Anterior cingulate cortex (tissue), 58 donors: ENCODE measurements around the gene HGS.

Experiments
- DNase-seq, 58 donors: peaks; one replicate each; lab custom pipeline; 2025; lab: John Stamatoyannopoulos, UW

The HGS gene, protein sequence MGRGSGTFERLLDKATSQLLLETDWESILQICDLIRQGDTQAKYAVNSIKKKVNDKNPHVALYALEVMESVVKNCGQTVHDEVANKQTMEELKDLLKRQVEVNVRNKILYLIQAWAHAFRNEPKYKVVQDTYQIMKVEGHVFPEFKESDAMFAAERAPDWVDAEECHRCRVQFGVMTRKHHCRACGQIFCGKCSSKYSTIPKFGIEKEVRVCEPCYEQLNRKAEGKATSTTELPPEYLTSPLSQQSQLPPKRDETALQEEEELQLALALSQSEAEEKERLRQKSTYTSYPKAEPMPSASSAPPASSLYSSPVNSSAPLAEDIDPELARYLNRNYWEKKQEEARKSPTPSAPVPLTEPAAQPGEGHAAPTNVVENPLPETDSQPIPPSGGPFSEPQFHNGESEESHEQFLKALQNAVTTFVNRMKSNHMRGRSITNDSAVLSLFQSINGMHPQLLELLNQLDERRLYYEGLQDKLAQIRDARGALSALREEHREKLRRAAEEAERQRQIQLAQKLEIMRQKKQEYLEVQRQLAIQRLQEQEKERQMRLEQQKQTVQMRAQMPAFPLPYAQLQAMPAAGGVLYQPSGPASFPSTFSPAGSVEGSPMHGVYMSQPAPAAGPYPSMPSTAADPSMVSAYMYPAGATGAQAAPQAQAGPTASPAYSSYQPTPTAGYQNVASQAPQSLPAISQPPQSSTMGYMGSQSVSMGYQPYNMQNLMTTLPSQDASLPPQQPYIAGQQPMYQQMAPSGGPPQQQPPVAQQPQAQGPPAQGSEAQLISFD

GRCh38 chr17:81683584-81684441 is at the start of gene HGS, which contains the start of gene ARL16:
HGS (plus strand) TSS chr17:81684011; CDS start chr17:81684067, 56 bp downstream.
ARL16 (minus strand) TSS chr17:81683797; CDS start chr17:81683753, 44 bp downstream.
- DNase-seq = peak; percentile 76 to 99 (median 96)

- no peak for DNase-seq
These were observed 48.4 kb upstream of the HGS start for GRCh38 chr17:81635431-81635830.

DNA sequence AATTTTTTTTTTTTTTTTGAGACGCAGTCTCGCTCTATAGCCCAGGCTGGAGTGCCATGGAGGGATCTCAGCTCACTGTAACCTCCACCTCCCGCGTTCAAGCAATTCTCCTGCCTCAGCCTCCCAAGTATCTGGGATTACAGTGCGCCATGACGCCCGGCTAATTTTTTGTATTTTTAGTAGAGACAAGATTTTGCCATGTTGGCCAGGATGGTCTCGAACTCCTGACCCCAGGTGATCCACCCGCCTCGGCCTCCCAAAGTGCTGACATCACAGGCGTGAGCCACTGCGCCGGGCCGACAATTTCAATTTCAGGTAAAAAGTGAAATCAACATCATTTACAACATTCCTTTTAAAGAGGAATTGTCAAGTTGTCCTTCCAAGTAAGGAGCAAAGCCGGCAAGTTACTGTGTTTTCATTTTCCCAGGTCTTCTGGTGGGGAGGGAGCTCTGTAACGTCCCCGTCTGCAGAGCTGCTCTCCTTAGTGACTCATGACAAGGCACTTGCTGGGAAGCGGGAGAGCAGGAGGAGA is 47.8 kb upstream of the HGS start:
- DNase-seq = peak in 1 of 58 donors; percentile 21

DNA sequence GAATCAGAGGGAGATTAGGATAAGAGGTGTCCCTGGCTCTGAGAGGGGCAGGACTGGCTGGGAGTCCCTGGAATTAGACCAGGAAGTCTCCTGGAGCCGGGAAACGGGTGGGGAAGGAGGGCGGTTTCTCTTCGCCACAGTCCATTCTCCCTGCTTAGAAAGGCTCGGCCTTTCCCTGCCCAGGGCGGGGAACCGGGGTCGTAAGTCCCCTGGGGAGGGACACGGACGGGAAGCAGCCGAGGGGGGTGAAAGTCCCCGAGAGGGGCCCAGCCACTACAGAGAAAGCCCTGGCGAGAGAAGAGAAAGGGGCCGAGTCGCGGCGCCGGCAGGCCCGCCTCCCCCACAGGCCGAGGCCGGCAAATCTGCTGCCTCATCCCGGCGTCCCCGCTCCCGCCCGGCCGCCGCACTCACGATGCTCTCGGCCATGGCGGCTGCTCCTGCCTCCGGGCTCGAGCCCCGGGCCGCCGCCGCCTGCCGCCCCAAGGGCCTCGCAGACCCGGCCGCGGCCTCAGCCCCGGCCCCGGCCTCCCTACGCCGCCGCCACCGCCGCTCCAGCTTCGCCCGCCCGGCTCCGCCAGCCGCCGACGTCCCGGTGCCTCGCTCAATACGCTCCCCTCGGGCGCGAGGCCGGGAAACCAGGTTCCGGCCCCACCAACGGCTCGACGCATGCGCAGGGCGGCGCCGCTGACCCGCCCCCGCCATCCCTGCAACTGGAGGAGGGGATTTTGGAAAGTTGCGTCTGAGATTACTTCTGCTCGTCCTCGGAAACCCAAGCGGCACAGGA is 47.1 kb upstream of the HGS start, which contains the start of the genes NPLOC4 and TSPAN10:
Gene NPLOC4, minus strand, starts transcription at position 608 of the 784 bp plus-strand sequence. Its CDS starts 182 bp downstream, at position 426.
Gene TSPAN10, plus strand, starts transcription at position 692 of the 784 bp plus-strand sequence. CDS start 5,217 bp downstream, outside the sequence.
- peak in 57 of 58 donors; percentile 33 to 88 (median 74) for DNase-seq

GRCh38 chr17:81638683-81639082 is 45.1 kb upstream of the HGS start:
- DNase-seq = no peak

DNA sequence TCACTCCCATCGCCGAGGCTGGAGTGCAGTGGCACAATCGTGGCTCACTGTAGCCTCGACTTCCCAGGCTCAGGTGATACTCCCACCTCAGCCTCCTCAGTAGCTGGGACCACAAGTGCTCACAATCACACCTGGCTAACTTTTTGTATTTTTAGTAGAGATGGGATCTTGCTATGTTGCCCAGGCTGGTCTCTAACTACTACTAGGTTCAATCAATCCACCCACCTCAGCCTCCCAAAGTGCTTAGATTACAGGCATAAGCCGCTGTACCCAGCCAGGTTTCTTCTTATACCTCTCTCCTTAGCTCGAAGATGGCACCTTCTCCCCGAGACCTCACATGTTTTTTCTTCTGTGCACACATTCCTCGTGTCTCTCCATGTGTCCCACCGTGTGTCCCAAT is 43.8 kb upstream of the HGS start:
- no peak for DNase-seq

DNA sequence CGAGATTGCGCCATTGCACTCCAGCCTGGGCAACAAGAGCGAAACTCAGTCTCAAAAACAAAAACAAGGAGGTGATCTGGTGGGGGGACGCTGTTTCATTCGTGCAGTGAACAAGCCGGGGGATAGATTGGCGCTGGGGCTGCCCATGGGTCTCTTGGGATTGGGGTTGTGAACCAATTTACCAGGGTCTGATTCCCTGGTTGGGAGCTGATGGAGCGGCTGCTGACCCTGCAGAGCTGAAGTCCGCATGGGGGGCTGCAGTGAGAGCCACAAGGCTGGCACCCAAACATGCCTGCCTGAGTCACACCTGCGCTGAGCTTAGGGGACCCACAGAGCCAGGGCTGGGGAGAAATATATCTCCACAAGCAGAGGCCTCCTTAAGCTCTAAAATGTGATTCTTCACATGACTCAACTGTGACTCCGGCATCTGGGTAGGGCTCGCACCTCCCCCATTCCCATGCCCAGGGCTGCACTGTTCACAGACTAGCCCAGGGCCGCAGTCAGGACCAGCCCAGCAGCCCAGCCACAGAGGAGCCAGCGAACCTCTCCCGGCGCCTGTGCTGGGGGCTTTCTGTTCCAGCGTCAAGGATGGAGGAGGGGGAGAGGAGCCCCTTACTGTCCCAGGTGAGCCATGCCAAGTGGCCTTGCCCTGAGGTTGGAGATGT is 41.9 kb upstream of the HGS start:
- no peak for DNase-seq

DNA sequence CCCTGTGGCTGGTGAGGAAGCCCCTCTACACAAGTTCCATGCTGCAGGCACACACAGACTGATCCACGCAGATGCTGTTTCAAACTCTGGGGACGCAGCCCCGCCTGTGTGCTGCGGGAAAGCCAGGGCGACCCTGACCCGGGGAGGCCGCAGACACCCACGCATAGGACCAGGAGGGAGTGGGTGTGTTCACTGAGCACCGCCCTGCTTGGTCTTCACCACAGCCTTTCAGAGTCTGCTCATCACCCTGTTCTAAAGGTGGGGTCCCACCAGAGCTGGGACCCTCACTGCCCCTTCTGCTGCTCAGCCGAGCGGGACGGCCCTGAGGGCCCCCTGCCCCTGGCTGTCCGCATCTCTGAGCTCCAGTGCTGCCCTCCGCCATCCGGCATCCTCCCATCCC is 39.3 kb upstream of the HGS start:
- DNase-seq = no peak

DNA sequence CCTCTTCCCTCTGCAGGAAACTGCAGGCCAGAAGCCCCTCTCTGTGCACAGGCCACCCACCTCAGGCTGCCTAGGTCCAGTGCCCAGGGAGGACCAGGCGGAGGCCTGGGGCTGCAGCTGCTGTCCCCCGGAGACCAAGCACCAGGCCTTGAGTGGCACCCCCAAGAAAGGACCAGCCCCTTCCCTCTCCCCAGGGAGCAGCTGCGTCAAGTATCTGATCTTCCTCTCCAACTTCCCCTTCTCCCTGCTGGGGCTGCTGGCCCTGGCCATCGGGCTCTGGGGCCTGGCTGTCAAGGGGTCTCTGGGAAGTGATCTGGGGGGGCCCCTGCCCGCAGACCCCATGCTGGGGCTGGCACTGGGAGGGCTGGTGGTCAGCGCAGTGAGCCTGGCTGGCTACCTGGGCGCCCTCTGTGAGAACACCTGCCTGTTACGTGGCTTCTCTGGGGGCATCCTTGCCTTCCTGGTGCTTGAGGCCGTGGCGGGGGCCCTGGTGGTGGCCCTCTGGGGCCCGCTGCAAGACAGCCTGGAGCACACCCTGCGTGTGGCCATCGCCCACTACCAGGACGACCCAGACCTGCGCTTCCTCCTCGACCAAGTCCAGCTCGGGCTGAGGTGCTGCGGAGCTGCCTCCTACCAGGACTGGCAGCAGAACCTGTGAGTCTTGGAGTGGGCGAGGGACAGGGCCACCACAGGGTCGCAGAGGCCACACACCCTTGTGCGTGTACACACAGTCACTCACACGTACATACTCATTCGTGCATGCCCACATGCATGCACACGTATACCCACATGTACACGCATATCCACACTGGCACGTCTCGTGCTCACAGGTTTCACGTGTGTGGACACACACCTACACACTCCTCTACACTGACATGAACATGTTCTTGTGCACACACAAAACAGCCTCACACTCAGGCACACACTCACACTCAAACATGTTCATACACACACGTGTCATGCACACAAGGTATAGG is 38.5 kb upstream of the HGS start:
- no peak for DNase-seq

DNA sequence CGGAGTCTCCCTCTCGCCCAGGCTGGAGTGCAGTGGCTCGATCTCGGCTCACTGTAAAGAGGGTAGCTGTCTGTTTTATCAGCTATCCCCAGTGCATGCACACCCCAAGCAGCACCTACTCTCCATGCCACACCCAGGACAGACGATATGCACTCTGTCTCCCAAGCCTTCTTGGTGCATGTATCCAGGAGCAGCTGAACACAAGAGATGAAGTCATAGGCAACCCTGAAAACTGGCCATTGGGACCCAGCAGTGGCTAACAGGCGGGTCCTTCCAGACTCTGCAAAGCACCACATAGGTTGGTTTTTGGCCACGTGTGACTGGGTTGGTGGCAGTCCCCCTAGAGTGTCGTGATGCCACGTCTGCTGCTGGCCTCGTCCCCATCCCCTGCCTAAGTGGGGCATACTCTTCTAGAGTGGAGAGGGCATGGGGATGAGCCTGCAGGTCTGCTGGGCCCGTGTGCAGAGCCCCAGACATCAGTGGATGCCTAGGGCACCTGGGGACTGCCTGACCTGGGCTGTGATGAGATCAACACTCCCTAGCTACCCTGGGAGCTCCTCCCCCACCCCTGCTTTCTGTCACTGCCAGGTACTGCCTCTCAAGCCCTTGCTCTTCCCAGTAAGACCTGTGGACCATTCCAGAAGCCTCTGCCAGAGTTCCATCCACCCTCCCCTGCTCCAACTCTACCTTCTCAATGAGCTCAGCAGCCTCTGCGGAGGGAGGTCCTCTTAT is 36.8 kb upstream of the HGS start:
- no peak for DNase-seq

GRCh38 chr17:81647640-81648012 is 36.2 kb upstream of the HGS start:
- no peak for DNase-seq

DNA sequence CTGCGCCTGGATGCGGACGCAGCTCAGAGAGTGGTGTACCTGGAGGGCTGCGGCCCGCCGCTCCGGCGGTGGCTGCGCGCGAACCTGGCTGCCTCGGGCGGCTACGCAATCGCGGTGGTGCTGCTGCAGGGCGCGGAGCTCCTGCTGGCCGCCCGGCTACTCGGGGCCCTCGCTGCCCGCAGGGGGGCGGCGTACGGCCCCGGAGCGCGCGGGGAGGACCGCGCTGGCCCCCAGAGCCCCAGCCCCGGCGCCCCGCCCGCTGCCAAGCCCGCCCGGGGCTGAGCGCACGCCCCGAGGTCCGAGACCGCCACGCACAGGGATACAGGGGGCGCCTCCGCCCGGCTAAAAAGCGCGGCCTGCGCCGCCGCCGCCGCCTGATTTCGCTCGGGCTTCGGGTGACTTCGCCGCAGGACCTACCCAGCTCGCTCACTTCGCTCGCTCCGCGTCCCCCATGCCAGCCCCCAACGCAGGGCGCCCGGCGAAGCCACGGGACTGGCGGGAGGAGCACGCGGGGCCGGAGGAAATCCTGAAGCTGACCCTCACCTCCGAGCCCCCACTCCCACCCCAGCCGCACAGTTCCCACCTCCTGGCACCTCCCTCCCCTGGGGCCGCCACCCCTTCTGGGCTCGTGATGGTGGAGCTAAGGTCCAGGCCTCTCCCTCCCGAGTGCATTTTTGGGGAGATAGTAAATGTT is 35.7 kb upstream of the HGS start:
- DNase-seq = no peak

DNA sequence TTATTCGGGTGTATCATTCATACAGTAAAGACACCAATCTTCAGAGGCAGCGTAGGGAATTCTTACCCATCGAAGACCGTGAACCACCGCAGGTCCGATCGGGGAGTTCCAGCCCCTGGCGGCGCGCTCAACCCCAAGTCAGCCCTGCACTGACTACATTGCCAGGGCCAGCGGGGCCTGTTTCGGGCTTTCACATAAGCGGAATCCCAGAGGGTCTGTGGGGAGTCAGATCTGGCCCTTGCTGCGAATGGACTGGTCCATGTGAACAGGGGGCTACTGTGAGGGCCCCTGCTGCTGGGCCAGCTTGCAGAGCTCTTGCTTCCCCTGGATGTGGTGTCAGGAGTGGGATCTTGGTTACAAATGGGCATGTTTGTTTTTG is 35.1 kb upstream of the HGS start:
- no peak for DNase-seq

GRCh38 chr17:81650951-81651350 is 32.9 kb upstream of the HGS start:
- DNase-seq = no peak

DNA sequence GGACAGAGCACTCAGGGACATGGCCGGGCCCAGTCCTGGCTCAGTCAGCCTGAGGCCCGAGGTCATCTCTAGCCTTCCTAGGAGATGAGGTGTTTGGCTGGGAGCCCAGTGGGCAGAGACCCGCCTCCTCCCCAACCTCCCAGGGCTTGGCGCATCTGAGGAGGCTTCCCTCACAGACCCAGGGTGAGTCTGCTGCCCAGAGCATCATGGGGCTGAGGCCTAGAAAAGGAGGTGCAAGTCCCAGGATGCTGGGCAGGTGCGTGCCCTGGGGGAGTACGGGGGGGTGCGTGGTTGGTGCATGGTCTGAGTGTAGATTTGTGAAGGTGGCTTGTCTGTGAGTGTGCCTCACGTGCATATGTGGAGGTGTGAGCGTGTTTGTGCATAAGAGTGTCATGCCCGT is 32.1 kb upstream of the HGS start:
- no peak for DNase-seq
